ENCODE measurements around the gene ZKSCAN4.

DNA sequence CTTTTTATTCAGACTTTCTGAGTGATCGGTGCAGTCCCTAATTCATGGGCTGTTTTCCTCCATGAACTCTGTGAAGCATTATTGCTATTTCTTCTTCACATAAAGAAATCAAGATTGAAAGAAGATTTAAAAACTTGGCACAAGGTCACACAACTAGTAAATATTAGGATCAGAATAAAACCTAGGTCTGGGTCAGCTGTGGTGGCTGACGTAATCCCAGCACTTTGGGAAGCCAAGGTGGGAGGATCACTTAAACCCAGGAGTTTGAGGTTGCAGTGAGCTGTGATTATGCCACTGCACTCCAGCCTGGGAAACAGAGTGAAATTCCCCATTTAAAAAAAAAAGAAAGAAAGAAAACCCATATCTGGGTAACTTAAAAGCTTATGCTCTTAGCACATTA, 25.6 kb downstream of the ZKSCAN4 start:
- TF ChIP-seq, protein P1, sequence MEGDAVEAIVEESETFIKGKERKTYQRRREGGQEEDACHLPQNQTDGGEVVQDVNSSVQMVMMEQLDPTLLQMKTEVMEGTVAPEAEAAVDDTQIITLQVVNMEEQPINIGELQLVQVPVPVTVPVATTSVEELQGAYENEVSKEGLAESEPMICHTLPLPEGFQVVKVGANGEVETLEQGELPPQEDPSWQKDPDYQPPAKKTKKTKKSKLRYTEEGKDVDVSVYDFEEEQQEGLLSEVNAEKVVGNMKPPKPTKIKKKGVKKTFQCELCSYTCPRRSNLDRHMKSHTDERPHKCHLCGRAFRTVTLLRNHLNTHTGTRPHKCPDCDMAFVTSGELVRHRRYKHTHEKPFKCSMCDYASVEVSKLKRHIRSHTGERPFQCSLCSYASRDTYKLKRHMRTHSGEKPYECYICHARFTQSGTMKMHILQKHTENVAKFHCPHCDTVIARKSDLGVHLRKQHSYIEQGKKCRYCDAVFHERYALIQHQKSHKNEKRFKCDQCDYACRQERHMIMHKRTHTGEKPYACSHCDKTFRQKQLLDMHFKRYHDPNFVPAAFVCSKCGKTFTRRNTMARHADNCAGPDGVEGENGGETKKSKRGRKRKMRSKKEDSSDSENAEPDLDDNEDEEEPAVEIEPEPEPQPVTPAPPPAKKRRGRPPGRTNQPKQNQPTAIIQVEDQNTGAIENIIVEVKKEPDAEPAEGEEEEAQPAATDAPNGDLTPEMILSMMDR (IDR thresholded peaks at IDR 0.05; ENCODE audit: low read depth, low read length) = no peak
- TF ChIP-seq MAX (IDR thresholded peaks at IDR 0.05; ENCODE audit: low read depth, low read length) (no peak), POLR2A (IDR thresholded peaks at IDR 0.05; ENCODE audit: extremely low read depth, insufficient read length) (no peak), MYC (IDR thresholded peaks at IDR 0.05; ENCODE audit: low read depth, low read length) (no peak)

Measured in NB4 (cell line).